ENCODE measurements around the gene PUS7. TPM values are rescaled to one million over a fixed set of nuclear protein-coding genes. Genes with fewer than 3 reads are reported as not detected.
A peak's percentile ranks its signal among the peaks of the same experiment; 100 is the strongest.
"Not testable (repeated sequence)": the region's sequence is repeated elsewhere in the genome, so short reads cannot be mapped to it uniquely, and the experiment has no call there.

Gene PUS7
- total and polyA plus RNA-seq, 4 experiments from 2014 or later = 5.2 to 5.9 (median 5.6) TPM

DNA sequence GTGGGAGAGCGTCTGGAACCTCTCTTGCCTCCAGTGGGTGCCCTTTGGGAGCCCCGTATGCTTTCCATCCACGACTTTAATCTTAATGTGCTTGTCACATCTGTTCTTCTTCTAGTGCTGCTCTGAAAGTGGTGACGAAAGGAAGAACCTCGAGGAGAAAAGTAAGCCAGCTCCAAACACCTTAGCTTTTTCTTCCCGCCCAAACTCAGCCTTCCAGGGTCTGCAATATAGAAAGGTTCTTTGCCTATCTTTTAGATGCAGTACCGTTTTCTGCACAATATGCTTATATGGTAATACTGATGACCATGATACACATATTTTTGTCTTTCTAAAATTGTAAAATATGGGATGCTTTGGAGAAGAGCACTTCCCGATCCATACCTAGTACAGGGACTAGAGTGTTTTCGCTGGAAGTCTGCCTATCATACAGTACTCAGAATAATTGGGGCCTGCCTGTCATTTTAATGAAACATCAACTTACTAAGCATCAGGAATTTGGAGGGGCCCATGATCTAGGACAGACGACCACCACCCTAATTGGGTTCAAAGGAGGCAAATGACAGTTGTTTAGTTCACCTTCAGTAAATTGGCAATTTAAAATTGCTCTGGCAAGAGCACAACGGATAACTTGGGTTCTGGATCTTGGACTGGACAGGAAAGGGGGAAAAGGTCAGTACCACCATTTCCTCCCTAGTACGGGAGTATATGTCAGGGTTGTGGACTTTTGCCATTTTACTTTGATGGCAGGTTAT is 10.8 kb upstream of the PUS7 start:
- Histone ChIP-seq H3K36me3 (ENCODE audit: insufficient read depth, low read length) (no peaks in the 10 kb centered on the region), H3K4me1 (ENCODE audit: insufficient read depth, low read length) (peaks cover 23% of the 10 kb centered on the region), H3K4me3 (ENCODE audit: low read length in 2 of 2) (peak overlapping the region; percentile 93 to 94), H3K9me3 (ENCODE audit: control insufficient read depth in 1 of 2, low read length in 2 of 2) (no peaks in the 10 kb centered on the region), H3K27me3 (ENCODE audit: insufficient read depth, low read length) (no peaks in the 10 kb centered on the region), H3K27ac (ENCODE audit: low read depth, low read length) (peak overlapping the region; percentile 77)
- intact Hi-C loops (cut with micrococcal nuclease) = loop anchor here (1.0 to 5.0 kb wide), 5 partner anchors 11 to 579 kb away; partner anchors contain the start of genes PUS7, SRPK2 and SYPL1
- Mint-ChIP-seq H3K9me3 (no peaks in the 10 kb centered on the region), H3K4me1 (peaks cover 16 to 50% (median 30%) of the 10 kb centered on the region in 4 donors), H3K36me3 (peaks cover 0 to 12% of the 10 kb centered on the region in 2 donors), H3K27me3 (no peaks in the 10 kb centered on the region), H3K27ac (peak overlapping the region; percentile 73 to 98 (median 97)), H3K4me3 (peak overlapping the region; percentile 85 to 98 (median 92))
- POLR2A ChIA-PET (ENCODE audit: partially characterized antibody) = interaction anchor here (1.1 to 2.9 kb wide), 10 partner anchors 11 to 592 kb away, joined by 3 to 38 read pairs (median 6); partner anchors contain the start of genes KMT2E and PUS7
- DNase-seq = no peak
- CTCF ChIA-PET (ENCODE audit: partially characterized antibody) = interaction anchor here (0.7 to 2.5 kb wide), 6 partner anchors 10 to 1068 kb away, joined by 3 to 22 read pairs (median 4); no protein-coding TSS in a partner anchor

GRCh38 chr7:105531792-105532671 is 10.0 kb upstream of the PUS7 start, which contains the start of gene RINT1:
TSS of gene RINT1 (plus strand) at chr7:105532201. CDS start at chr7:105532316, 115 bp downstream.
- POLR2A ChIA-PET (ENCODE audit: partially characterized antibody) = interaction anchor here (0.7 to 2.9 kb wide), 29 partner anchors 9 to 591 kb away, joined by 3 to 38 read pairs (median 5); partner anchors contain the start of genes KMT2E, PUS7, SRPK2 and SYPL1
- Mint-ChIP-seq H3K9me3 (no peaks in the 10 kb centered on the region), H3K4me3 (peak within 1 kb of the TSS; percentile 85 to 98 (median 92)), H3K4me1 (peaks cover 16 to 50% (median 30%) of the 10 kb centered on the region in 4 donors), H3K27me3 (no peaks in the 10 kb centered on the region), H3K27ac (peak within 1 kb of the TSS; percentile 73 to 98 (median 97)), H3K36me3 (peaks cover 0 to 12% of the 10 kb centered on the region in 2 donors)
- Histone ChIP-seq H3K4me3 (ENCODE audit: low read length in 2 of 2) (peak within 1 kb of the TSS; percentile 93 to 94), H3K4me1 (ENCODE audit: insufficient read depth, low read length) (peaks cover 23% of the 10 kb centered on the region), H3K9me3 (ENCODE audit: control insufficient read depth in 1 of 2, low read length in 2 of 2) (no peaks in the 10 kb centered on the region), H3K27me3 (ENCODE audit: insufficient read depth, low read length) (no peaks in the 10 kb centered on the region), H3K27ac (ENCODE audit: low read depth, low read length) (peak within 1 kb of the TSS; percentile 77), H3K36me3 (ENCODE audit: insufficient read depth, low read length) (no peaks in the 10 kb centered on the region)
- intact Hi-C loops (cut with micrococcal nuclease) = loop anchor here (1.0 to 5.0 kb wide), 5 partner anchors 10 to 580 kb away; partner anchors contain the start of genes PUS7, SRPK2 and SYPL1
- DNase-seq = peak; percentile 86 to 88 (median 87)
- CTCF ChIA-PET (ENCODE audit: partially characterized antibody) = interaction anchor here (0.6 to 2.5 kb wide), 18 partner anchors 9 to 1069 kb away, joined by 3 to 22 read pairs (median 4); partner anchors contain the start of gene SYPL1

- Histone ChIP-seq H3K9me3 (ENCODE audit: control insufficient read depth in 1 of 2, low read length in 2 of 2) (no peaks in the 10 kb centered on the region), H3K36me3 (ENCODE audit: insufficient read depth, low read length) (no peaks in the 10 kb centered on the region), H3K27me3 (ENCODE audit: insufficient read depth, low read length) (no peaks in the 10 kb centered on the region), H3K4me3 (ENCODE audit: low read length in 2 of 2) (no peak overlapping the region), H3K4me1 (ENCODE audit: insufficient read depth, low read length) (peaks cover 23% of the 10 kb centered on the region), H3K27ac (ENCODE audit: low read depth, low read length) (no peak overlapping the region)
- intact Hi-C loops (cut with micrococcal nuclease) = loop anchor here (5.0 kb wide), 3 partner anchors 143 to 582 kb away; partner anchors contain the start of genes SRPK2 and SYPL1
- peak overlapping the region in 7 of 8 donors; percentile 28 to 73 (median 50) for H3K4me3 Mint-ChIP-seq
- DNase-seq = no peak
- peaks cover 0 to 9% of the 10 kb centered on the region in 2 donors for H3K36me3 Mint-ChIP-seq
- POLR2A ChIA-PET (ENCODE audit: partially characterized antibody) = interaction anchor here (1.5 to 2.9 kb wide), 3 partner anchors 8 to 516 kb away, joined by 4 to 38 read pairs (median 26); partner anchors contain the start of genes KMT2E and PUS7
- no peaks in the 10 kb centered on the region for H3K27me3 Mint-ChIP-seq
- H3K27ac Mint-ChIP-seq = peak overlapping the region in 4 of 7 donors; percentile 30 to 62 (median 49)
- H3K4me1 Mint-ChIP-seq = peaks cover 14 to 46% (median 26%) of the 10 kb centered on the region in 4 donors
- no peaks in the 10 kb centered on the region for H3K9me3 Mint-ChIP-seq
- CTCF ChIA-PET (ENCODE audit: partially characterized antibody) = interaction anchor here (1.4 to 2.5 kb wide), 3 partner anchors 10 to 19 kb away, joined by 5 to 22 read pairs (median 21); no protein-coding TSS in a partner anchor
Observed at GRCh38 chr7:105530546-105530945, 8.5 kb upstream of the PUS7 start.

GRCh38 chr7:105530126-105530525 is 8.1 kb upstream of the PUS7 start:
- no peak for DNase-seq
- ChIA-PET CTCF (ENCODE audit: partially characterized antibody) (interaction anchor here (1.0 to 2.5 kb wide), 3 partner anchors 10 to 100 kb away, joined by 4 to 22 read pairs (median 21); no protein-coding TSS in a partner anchor), POLR2A (ENCODE audit: partially characterized antibody) (interaction anchor here (1.5 to 2.9 kb wide), 2 partner anchors 28 to 516 kb away, joined by 4 to 26 read pairs; partner anchors contain the start of gene KMT2E)
- Mint-ChIP-seq H3K4me3 (peak overlapping the region in 7 of 8 donors; percentile 28 to 73 (median 50)), H3K9me3 (no peaks in the 10 kb centered on the region), H3K4me1 (peaks cover 14 to 43% (median 26%) of the 10 kb centered on the region in 4 donors), H3K36me3 (peaks cover 0 to 9% of the 10 kb centered on the region in 2 donors), H3K27ac (peak overlapping the region in 5 of 7 donors; percentile 30 to 62 (median 42)), H3K27me3 (no peaks in the 10 kb centered on the region)
- intact Hi-C loops (cut with micrococcal nuclease) = loop anchor here (5.0 kb wide), 3 partner anchors 143 to 582 kb away; partner anchors contain the start of genes SRPK2 and SYPL1
- peaks cover 23% of the 10 kb centered on the region for H3K4me1 ChIP-seq (ENCODE audit: insufficient read depth, low read length)
- H3K36me3 ChIP-seq (ENCODE audit: insufficient read depth, low read length) = no peaks in the 10 kb centered on the region
- no peak overlapping the region for H3K4me3 ChIP-seq (ENCODE audit: low read length in 2 of 2)
- no peaks in the 10 kb centered on the region for H3K27me3 ChIP-seq (ENCODE audit: insufficient read depth, low read length)
- H3K27ac ChIP-seq (ENCODE audit: low read depth, low read length) = no peak overlapping the region
- H3K9me3 ChIP-seq (ENCODE audit: control insufficient read depth in 1 of 2, low read length in 2 of 2) = no peaks in the 10 kb centered on the region

- H3K9me3 ChIP-seq (ENCODE audit: control insufficient read depth in 1 of 2, low read length in 2 of 2); POLR2A ChIA-PET (ENCODE audit: partially characterized antibody); H3K4me3 Mint-ChIP-seq; intact Hi-C loops (cut with micrococcal nuclease); DNase-seq; H3K27me3 Mint-ChIP-seq; H3K36me3 Mint-ChIP-seq; H3K4me1 ChIP-seq (ENCODE audit: insufficient read depth, low read length); H3K36me3 ChIP-seq (ENCODE audit: insufficient read depth, low read length); CTCF ChIA-PET (ENCODE audit: partially characterized antibody); H3K27ac ChIP-seq (ENCODE audit: low read depth, low read length); H3K9me3 Mint-ChIP-seq; H3K27me3 ChIP-seq (ENCODE audit: insufficient read depth, low read length); H3K4me3 ChIP-seq (ENCODE audit: low read length in 2 of 2); H3K27ac Mint-ChIP-seq: not testable (repeated sequence)
- peaks cover 6 to 32% (median 18%) of the 10 kb centered on the region in 4 donors for H3K4me1 Mint-ChIP-seq
Observed at GRCh38 chr7:105527737-105528136, 5.7 kb upstream of the PUS7 start.

GRCh38 chr7:105524840-105525239 is 2.8 kb upstream of the PUS7 start:
- ChIA-PET CTCF (ENCODE audit: partially characterized antibody) (no interaction called here), POLR2A (ENCODE audit: partially characterized antibody) (no interaction called here)
- Histone ChIP-seq H3K4me1 (ENCODE audit: insufficient read depth, low read length) (peaks cover 15% of the 10 kb centered on the region), H3K27ac (ENCODE audit: low read depth, low read length) (no peak overlapping the region), H3K36me3 (ENCODE audit: insufficient read depth, low read length) (no peaks in the 10 kb centered on the region), H3K27me3 (ENCODE audit: insufficient read depth, low read length) (no peaks in the 10 kb centered on the region), H3K4me3 (ENCODE audit: low read length in 2 of 2) (no peak overlapping the region), H3K9me3 (ENCODE audit: control insufficient read depth in 1 of 2, low read length in 2 of 2) (no peaks in the 10 kb centered on the region)
- DNase-seq = no peak
- no peaks in the 10 kb centered on the region for H3K27me3 Mint-ChIP-seq
- peaks cover 5 to 25% (median 12%) of the 10 kb centered on the region in 4 donors for H3K4me1 Mint-ChIP-seq
- intact Hi-C loops (cut with micrococcal nuclease) = no loop called here
- H3K9me3 Mint-ChIP-seq = no peaks in the 10 kb centered on the region
- peak overlapping the region in 1 of 8 donors; percentile 11 for H3K4me3 Mint-ChIP-seq
- peak overlapping the region in 1 of 7 donors; percentile 27 for H3K27ac Mint-ChIP-seq
- peaks cover 0 to 3% of the 10 kb centered on the region in 2 donors for H3K36me3 Mint-ChIP-seq
